Melanocyte of skin (primary cell): ENCODE results near the gene GARS1. TPM values are rescaled to one million over a fixed set of nuclear protein-coding genes. Genes with fewer than 3 reads are reported as not detected.

Experiments
- total RNA-seq, 2 donors: library from RNA; depleted of rRNA; stranded (reverse); fragments of >200 nt; gene quantifications; 2 replicates each; pipeline ENCODE4 v1.2.3, GENCODE V29; 2012

Gene GARS1
- total RNA-seq: 100 to 1,000 TPM in 1 of 2 donors, 10 to 100 TPM in 1; 93.6 to 137 TPM

GRCh38 chr7:30594540-30595435 lies at the start of gene GARS1:
Gene GARS1 (plus strand): TSS chr7:30594878. CDS start chr7:30594922, 44 bp downstream.

GRCh38 chr7:30682212-30683083 lies 87.8 kb downstream of the GARS1 start, which contains the start of gene CRHR2:
Gene CRHR2 (minus strand): TSS chr7:30682456. CDS start chr7:30682280, 176 bp downstream.

Other genes starting within 250 kb of the GARS1 start
- 10 to 100 TPM in 1 of 2 donors, 1 to 10 TPM in 1; 9.6 to 13.0 TPM for gene NOD1, start 116.1 kb upstream of the GARS1 start, total RNA-seq
- 10 to 100 TPM; 28.2 to 45.6 TPM for gene GGCT, start 90.0 kb upstream of the GARS1 start, total RNA-seq
- gene CRHR2, start 87.6 kb downstream of the GARS1 start, total RNA-seq: not detected
- not detected for gene INMT, start 157.3 kb downstream of the GARS1 start, total RNA-seq
- 1 to 10 TPM; 3.1 to 3.3 TPM for gene MINDY4, start 176.5 kb downstream of the GARS1 start, total RNA-seq